HepG2 (cell line): ENCODE results near the gene ACAA2. TPM values are rescaled to one million over a fixed set of nuclear protein-coding genes. Genes with fewer than 3 reads are reported as not detected.

Experiments used
- ATAC-seq: fragments of 200-7000 bp; cut with Tn5 transposase; 3 replicates; pipeline ENCODE4 v1.9.1; 2020; ENCODE audit warnings: mild to moderate bottlenecking, moderate library complexity
- BruUV-seq: library from RNA; stranded (reverse); fragments of 400-500 nt; replicated peaks from 2 replicates; lab custom pipeline; 2021; lab: Mats Ljungman, UMichigan
- CTCF ChIA-PET: fragments of 300-600 bp; formaldehyde crosslinking; extraction: SDS; loops from one replicate; lab custom pipeline; 2021; ENCODE audit warnings: low total read pairs, inconsistent platforms, low intra/inter-chr PET ratio; lab: Yijun Ruan, JAX
- POLR2A ChIA-PET: fragments of 350-600 bp; sonication (Branson Sonifier 250); formaldehyde crosslinking; loops from one replicate; lab custom pipeline; 2020; ENCODE audit warnings: antibody characterized with exemption, inconsistent platforms; lab: Yijun Ruan, JAX
- DNase-seq: peaks from one replicate; pipeline ENCODE4 v3.0.0-alpha.2; 2015; ENCODE audit warnings: low spot score
- FAIRE-seq: peaks from 3 replicates; lab custom pipeline; 2011; peaks lifted over from hg19 to GRCh38; lab: Jason Lieb, UNC
- H2AFZ ChIP-seq: one replicate; pipeline ENCODE4 v1.6.1; 2011; ENCODE audit warnings: low read length, inconsistent platforms
- H3K27ac ChIP-seq: fragments of 300-600 bp; 3 replicates; pipeline ENCODE4 v1.8.0; 2011; ENCODE audit warnings: mixed run types, mild to moderate bottlenecking, mixed read lengths, low read length, inconsistent platforms; ENCODE audit not compliant: insufficient read depth; ENCODE audit errors: extremely low read length
- H3K27me3 ChIP-seq, 2 experiments: fragments of 200-600 bp in 1 of 2; 2 replicates in 1 of 2; 3 replicates in 1 of 2; pipeline versions ENCODE4 v1.6.0 to v1.8.0; 2011; ENCODE audit warnings: low read length in 2 of 2, mild to moderate bottlenecking in 2 of 2, moderate library complexity in 2 of 2, inconsistent platforms in 1 of 2; ENCODE audit not compliant: insufficient read depth in 2 of 2, control insufficient read depth in 1 of 2
- H3K36me3 ChIP-seq, 2 experiments: fragments of 200-600 bp in 1 of 2; replicated peaks in 1 of 2; 2 replicates in 1 of 2; 3 replicates in 1 of 2; pipeline versions ENCODE4 v1.5.1 to v1.8.0; 2011; ENCODE audit warnings: low read length in 2 of 2, inconsistent platforms in 1 of 2; ENCODE audit not compliant: insufficient read depth in 2 of 2, control insufficient read depth in 1 of 2
- H3K4me1 ChIP-seq: 2 replicates; pipeline ENCODE4 v1.5.1; 2012; ENCODE audit warnings: low read length, inconsistent platforms; ENCODE audit not compliant: insufficient read depth
- H3K4me2 ChIP-seq: 2 replicates; pipeline ENCODE4 v1.6.0; 2011; ENCODE audit warnings: low read depth, low read length, inconsistent platforms
- H3K4me3 ChIP-seq, 3 experiments: fragments of 200-600 bp in 1 of 3; sonication (generic), shearing (Covaris generic) in 1 of 3; replicated peaks in 1 of 3; 2 replicates each; pipeline ENCODE4 v1.5.1; 2011 to 2016; ENCODE audit warnings: low read length in 3 of 3, inconsistent platforms in 2 of 3, low read depth in 2 of 3, mild to moderate bottlenecking in 2 of 3, control low read depth in 1 of 3, mixed read lengths in 1 of 3; ENCODE audit not compliant: insufficient read depth in 1 of 3
- H3K79me2 ChIP-seq: one replicate; pipeline ENCODE4 v1.6.1; 2011; ENCODE audit warnings: low read length, inconsistent platforms; ENCODE audit not compliant: insufficient read depth
- H3K9ac ChIP-seq: 2 replicates; pipeline ENCODE4 v1.6.0; 2011; ENCODE audit warnings: mild to moderate bottlenecking, low read depth, low read length, inconsistent platforms; ENCODE audit not compliant: insufficient read depth
- H3K9me3 ChIP-seq: 2 replicates; pipeline ENCODE4 v1.5.1; 2012; ENCODE audit warnings: mild to moderate bottlenecking, low read length
- H4K20me1 ChIP-seq: 2 replicates; pipeline ENCODE4 v1.6.0; 2011; ENCODE audit warnings: inconsistent platforms, mild to moderate bottlenecking, low read length, moderate library complexity; ENCODE audit not compliant: insufficient read depth
- DMAP1 ChIP-seq: IDR thresholded peaks from 2 replicates; pipeline ENCODE4 v1.6.1; 2016
- FLYWCH1 ChIP-seq: sonication (generic); formaldehyde crosslinking; IDR thresholded peaks from 2 replicates; pipeline ENCODE4 v1.8.1; 2023; ENCODE audit warnings: mild to moderate bottlenecking, missing genetic modification reagents
- FOXJ3 ChIP-seq: sonication (generic); formaldehyde crosslinking; IDR thresholded peaks from 2 replicates; pipeline ENCODE4 v1.4.0; 2020; ENCODE audit warnings: missing genetic modification reagents, mild to moderate bottlenecking, borderline replicate concordance
- FUBP1 ChIP-seq: sonication (generic); formaldehyde crosslinking; IDR thresholded peaks from 2 replicates; pipeline ENCODE4 v1.5.1; 2020; ENCODE audit warnings: missing genetic modification reagents, mild to moderate bottlenecking, borderline replicate concordance
- KDM1A ChIP-seq: IDR thresholded peaks from 2 replicates; pipeline ENCODE4 v1.6.1; 2016; ENCODE audit warnings: missing compliant biosample characterization
- MAF1 ChIP-seq: sonication (generic); formaldehyde crosslinking; IDR thresholded peaks from 2 replicates; pipeline ENCODE4 v1.5.0; 2020; ENCODE audit warnings: missing genetic modification reagents, borderline replicate concordance
- SPEN ChIP-seq: sonication (generic); formaldehyde crosslinking; IDR thresholded peaks from 2 replicates; pipeline ENCODE4 v1.5.1; 2020; ENCODE audit warnings: low read depth, mild to moderate bottlenecking, missing genetic modification reagents
- ZNF18 ChIP-seq: sonication (generic); formaldehyde crosslinking; IDR thresholded peaks from 2 replicates; pipeline ENCODE4 v1.8.0; 2022; ENCODE audit warnings: mild to moderate bottlenecking, missing genetic modification reagents; ENCODE audit not compliant: insufficient replicate concordance
- ZNF570 ChIP-seq: sonication (generic); formaldehyde crosslinking; IDR thresholded peaks from 2 replicates; pipeline ENCODE4 v1.4.0; 2020; ENCODE audit warnings: mild to moderate bottlenecking, missing genetic modification reagents, borderline replicate concordance
- ZNF7 ChIP-seq: IDR thresholded peaks from 2 replicates; pipeline ENCODE4 v1.6.1; 2016; ENCODE audit warnings: missing biosample characterization, missing genetic modification reagents
- ZNF841 ChIP-seq: sonication (generic); formaldehyde crosslinking; IDR thresholded peaks from 2 replicates; pipeline ENCODE4 v1.8.1; 2023; ENCODE audit warnings: missing genetic modification reagents, borderline replicate concordance
- WGBS: methylation state at CpG from one replicate; pipeline ENCODE4 v1.1.6; 2017; ENCODE audit warnings: low lambda C conversion rate; 5-methylcytosine and 5-hydroxymethylcytosine counted together
- in situ Hi-C: cut with HindIII; loops from 2 replicates; pipeline ENCODE4 v1.10.0; 2017; ENCODE audit warnings: low pct_unique_long_range_greater_than_20kb; ENCODE audit not compliant: extremely low pct_ligation_motif_present
- intact Hi-C: fragments of 100-400 bp; cut with micrococcal nuclease; formaldehyde crosslinking; loops from one replicate; pipeline ENCODE4 v1.10.0; 2022; ENCODE audit not compliant: unreplicated experiment
- polyA plus RNA-seq, 8 experiments: library from polyadenylated mRNA; depleted of rRNA in 3 of 8; stranded (reverse) in 7 of 8; unstranded in 1 of 8; fragments of >200 nt; fragmentation: Illumina TruSeq in 4 of 8; extraction: Trizol in 4 of 8; gene quantifications; 2 replicates each; pipeline versions ENCODE4 v1.2.1 to v1.2.3, GENCODE V29; 2011 to 2016; ENCODE audit warnings: low read depth in 4 of 8, missing spikeins in 1 of 8, mixed read lengths in 1 of 8; ENCODE audit not compliant: insufficient read depth in 1 of 8
- total RNA-seq, 5 experiments: library from RNA; depleted of rRNA; stranded (reverse); fragments of >200 nt; fragmentation: Illumina TruSeq; extraction: Trizol; gene quantifications; 2 replicates each; pipeline ENCODE4 v1.2.3, GENCODE V29; 2016; ENCODE audit warnings: low read depth in 1 of 5
- TF ChIP-seq, protein P1 (sequence below): IDR thresholded peaks from 2 replicates; pipeline ENCODE4 v1.6.1; 2016; ENCODE audit warnings: low read depth
- TF ChIP-seq, protein P2 (sequence below): sonication (generic); formaldehyde crosslinking; IDR thresholded peaks from 2 replicates; pipeline ENCODE4 v1.5.1; 2020; ENCODE audit warnings: missing genetic modification reagents, mild to moderate bottlenecking, borderline replicate concordance

Gene ACAA2
- total and polyA plus RNA-seq, 2 of the 13 experiments (the other 11 are each of a cell fraction or from before 2014, with no cell fraction given) = 51.6 to 182 TPM

DNA sequence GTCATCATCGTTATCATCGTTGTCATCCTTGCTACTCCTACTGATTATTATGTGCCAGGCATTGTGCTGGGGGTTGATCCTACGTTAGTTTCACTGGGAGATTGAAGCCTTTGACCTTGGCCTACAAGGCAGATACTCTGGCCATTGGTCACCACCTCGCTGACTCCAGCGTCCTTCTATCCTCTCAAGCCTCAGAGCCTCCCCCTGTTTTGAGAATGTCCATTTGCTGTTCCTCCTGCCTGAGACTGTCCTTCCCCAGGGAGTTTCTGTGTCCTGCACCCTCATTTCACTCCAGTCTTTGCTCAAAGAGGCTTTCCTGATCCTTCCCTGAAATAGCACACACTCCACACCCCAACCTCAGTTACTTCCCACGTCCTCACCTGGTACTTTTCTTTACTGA is 57.8 kb downstream of the ACAA2 start:
- 53% methylated on average over 4 of the region's 6 CpGs for WGBS
- BruUV-seq = no TSS peak
- intact Hi-C loops = no loop called here
- no peak for DNase-seq
- H3K27me3 ChIP-seq = peaks cover 1 to 14% of the 10 kb centered on the region in 2 experiments; a peak in 4 of 5 replicates
- no peaks in the 10 kb centered on the region for H3K36me3 ChIP-seq
- H4K20me1 ChIP-seq = no peaks in the 10 kb centered on the region
- TF ChIP-seq, protein P1, sequence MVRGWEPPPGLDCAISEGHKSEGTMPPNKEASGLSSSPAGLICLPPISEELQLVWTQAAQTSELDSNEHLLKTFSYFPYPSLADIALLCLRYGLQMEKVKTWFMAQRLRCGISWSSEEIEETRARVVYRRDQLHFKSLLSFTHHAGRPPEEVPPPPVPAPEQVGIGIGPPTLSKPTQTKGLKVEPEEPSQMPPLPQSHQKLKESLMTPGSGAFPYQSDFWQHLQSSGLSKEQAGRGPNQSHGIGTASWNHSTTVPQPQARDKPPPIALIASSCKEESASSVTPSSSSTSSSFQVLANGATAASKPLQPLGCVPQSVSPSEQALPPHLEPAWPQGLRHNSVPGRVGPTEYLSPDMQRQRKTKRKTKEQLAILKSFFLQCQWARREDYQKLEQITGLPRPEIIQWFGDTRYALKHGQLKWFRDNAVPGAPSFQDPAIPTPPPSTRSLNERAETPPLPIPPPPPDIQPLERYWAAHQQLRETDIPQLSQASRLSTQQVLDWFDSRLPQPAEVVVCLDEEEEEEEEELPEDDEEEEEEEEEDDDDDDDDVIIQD (CRISPR knock-in tag) = no peak
- TF ChIP-seq DMAP1 (CRISPR knock-in tag) (no peak), ZNF570 (CRISPR knock-in tag) (no peak)
- no peak overlapping the region for H3K4me3 ChIP-seq
- H3K9ac ChIP-seq = no peak overlapping the region
- H3K4me2 ChIP-seq = no peak overlapping the region
- ChIA-PET CTCF (no interaction called here), POLR2A (interaction anchor here (0.6 kb wide), 1 partner anchor 11 kb away, joined by 3 read pairs; no protein-coding TSS in a partner anchor)
- peaks cover 15% of the 10 kb centered on the region for H3K4me1 ChIP-seq
- H2AFZ ChIP-seq = no peak overlapping the region
- no peaks in the 10 kb centered on the region for H3K79me2 ChIP-seq
- no peaks in the 10 kb centered on the region for H3K9me3 ChIP-seq
- in situ Hi-C loops = no loop called here
- no peak overlapping the region for H3K27ac ChIP-seq
- no peak for FAIRE-seq
- ATAC-seq = no peak

- H2AFZ ChIP-seq = no peak overlapping the region
- ATAC-seq (no peak), DNase-seq (no peak), FAIRE-seq (no peak)
- peaks cover 15% of the 10 kb centered on the region for H3K4me1 ChIP-seq
- ChIA-PET CTCF (no interaction called here), POLR2A (no interaction called here)
- no TSS peak for BruUV-seq
- 35% methylated on average over 6 of the region's 6 CpGs for WGBS
- no peaks in the 10 kb centered on the region for H3K9me3 ChIP-seq
- H3K27me3 ChIP-seq = peaks cover 1 to 14% of the 10 kb centered on the region in 2 experiments; a peak in 3 of 5 replicates
- in situ Hi-C loops = no loop called here
- no peaks in the 10 kb centered on the region for H3K36me3 ChIP-seq
- no peaks in the 10 kb centered on the region for H4K20me1 ChIP-seq
- H3K27ac ChIP-seq = no peak overlapping the region
- no peak overlapping the region for H3K4me2 ChIP-seq
- H3K79me2 ChIP-seq = no peaks in the 10 kb centered on the region
- intact Hi-C loops = no loop called here
- H3K9ac ChIP-seq = no peak overlapping the region
- no peak overlapping the region for H3K4me3 ChIP-seq
- TF ChIP-seq FOXJ3 (CRISPR knock-in tag) (no peak), ZNF841 (no peak), KDM1A (CRISPR knock-in tag) (no peak), SPEN (CRISPR knock-in tag) (no peak), MAF1 (CRISPR knock-in tag) (no peak), FUBP1 (CRISPR knock-in tag) (no peak), ZNF18 (CRISPR knock-in tag) (no peak), ZNF7 (CRISPR knock-in tag) (no peak), FLYWCH1 (CRISPR knock-in tag) (no peak)
- TF ChIP-seq, protein P2, sequence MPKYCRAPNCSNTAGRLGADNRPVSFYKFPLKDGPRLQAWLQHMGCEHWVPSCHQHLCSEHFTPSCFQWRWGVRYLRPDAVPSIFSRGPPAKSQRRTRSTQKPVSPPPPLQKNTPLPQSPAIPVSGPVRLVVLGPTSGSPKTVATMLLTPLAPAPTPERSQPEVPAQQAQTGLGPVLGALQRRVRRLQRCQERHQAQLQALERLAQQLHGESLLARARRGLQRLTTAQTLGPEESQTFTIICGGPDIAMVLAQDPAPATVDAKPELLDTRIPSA (CRISPR knock-in tag) = no peak
Measured at GRCh38 chr18:49754866-49755265, 58.5 kb downstream of the ACAA2 start.
